Measurements from ENCODE around the gene ABHD17C. TPM values are rescaled to one million over a fixed set of nuclear protein-coding genes. Genes with fewer than 3 reads are reported as not detected.

ABHD17C gene
- total and polyA plus RNA-seq, 2 donors from 2014 or later = 18.8 to 20.6 TPM

GRCh38 chr15:80742081-80742480 lies 47.0 kb downstream of the ABHD17C start:
- DNase-seq = no peak
- intact Hi-C loops (cut with DNase I) = no loop called here

GRCh38 chr15:80743189-80743833 lies 48.2 kb downstream of the ABHD17C start:
- no peak overlapping the region for H3K27ac ChIP-seq (ENCODE audit: low read depth in 2 of 2, low read length in 2 of 2)
- H3K36me3 ChIP-seq (ENCODE audit: control insufficient read depth in 2 of 3, insufficient read depth in 3 of 3, low read length in 3 of 3) = no peaks in the 10 kb centered on the region
- no peaks in the 10 kb centered on the region for H3K9me3 ChIP-seq (ENCODE audit: control insufficient read depth in 2 of 3, insufficient read depth in 1 of 3, low read length in 3 of 3)
- intact Hi-C loops (cut with DNase I) = no loop called here
- FAIRE-seq (no peak), DNase-seq (no peak)
- H3K4me3 ChIP-seq (ENCODE audit: low read length in 3 of 3) = no peak overlapping the region
- H3K4me1 ChIP-seq (ENCODE audit: control insufficient read depth in 2 of 3, insufficient read depth in 2 of 3, low read depth in 1 of 3, low read length in 3 of 3) = peaks cover 0 to 3% (median 0%) of the 10 kb centered on the region in 3 donors
- no peak for TF ChIP-seq CTCF (IDR thresholded peaks at IDR 0.05; ENCODE audit: borderline replicate concordance, extremely low read depth, insufficient read depth)
- no peaks in the 10 kb centered on the region for H3K27me3 ChIP-seq (ENCODE audit: control insufficient read depth, insufficient read depth, low read length)
- H3K9ac ChIP-seq (ENCODE audit: low read length in 3 of 3) = peak overlapping the region in 1 of 3 donors; percentile 3

More at GRCh38 chr15:80742081-80742480, 47.0 kb downstream of the ABHD17C start:
- H3K9me3 ChIP-seq (ENCODE audit: control insufficient read depth in 2 of 3, insufficient read depth in 1 of 3, low read length in 3 of 3) = no peaks in the 10 kb centered on the region
- H3K9ac ChIP-seq (ENCODE audit: low read length in 3 of 3) = no peak overlapping the region
- no peak overlapping the region for H3K27ac ChIP-seq (ENCODE audit: low read depth in 2 of 2, low read length in 2 of 2)
- no peaks in the 10 kb centered on the region for H3K36me3 ChIP-seq (ENCODE audit: control insufficient read depth in 2 of 3, insufficient read depth in 3 of 3, low read length in 3 of 3)
- H3K27me3 ChIP-seq (ENCODE audit: control insufficient read depth, insufficient read depth, low read length) = no peaks in the 10 kb centered on the region
- TF ChIP-seq CTCF (IDR thresholded peaks at IDR 0.05; ENCODE audit: borderline replicate concordance, extremely low read depth, insufficient read depth) = no peak
- no peaks in the 10 kb centered on the region for H3K4me1 ChIP-seq (ENCODE audit: control insufficient read depth in 2 of 3, insufficient read depth in 2 of 3, low read depth in 1 of 3, low read length in 3 of 3)
- FAIRE-seq = no peak
- no peak overlapping the region for H3K4me3 ChIP-seq (ENCODE audit: low read length in 3 of 3)

GRCh38 chr15:80744415-80744814 lies 49.3 kb downstream of the ABHD17C start:
- FAIRE-seq = no peak
- no peak overlapping the region for H3K9ac ChIP-seq (ENCODE audit: low read length in 3 of 3)
- no peak overlapping the region for H3K4me3 ChIP-seq (ENCODE audit: low read length in 3 of 3)
- H3K27ac ChIP-seq (ENCODE audit: low read depth in 2 of 2, low read length in 2 of 2) = no peak overlapping the region
- no peaks in the 10 kb centered on the region for H3K27me3 ChIP-seq (ENCODE audit: control insufficient read depth, insufficient read depth, low read length)
- intact Hi-C loops (cut with DNase I) = no loop called here
- TF ChIP-seq CTCF (IDR thresholded peaks at IDR 0.05; ENCODE audit: borderline replicate concordance, extremely low read depth, insufficient read depth) = no peak
- no peak for DNase-seq
- H3K36me3 ChIP-seq (ENCODE audit: control insufficient read depth in 2 of 3, insufficient read depth in 3 of 3, low read length in 3 of 3) = no peaks in the 10 kb centered on the region
- H3K4me1 ChIP-seq (ENCODE audit: control insufficient read depth in 2 of 3, insufficient read depth in 2 of 3, low read depth in 1 of 3, low read length in 3 of 3) = peaks cover 0 to 3% (median 0%) of the 10 kb centered on the region in 3 donors
- H3K9me3 ChIP-seq (ENCODE audit: control insufficient read depth in 2 of 3, insufficient read depth in 1 of 3, low read length in 3 of 3) = no peaks in the 10 kb centered on the region

Measured in kidney (tissue), 14 donors.